Peyer's patch (tissue), 4 donors: ENCODE measurements around the gene TUFT1.

ENCODE experiments used
- POLR2A ChIP-seq, 2 donors: fragments of 450-650 bp; IDR thresholded peaks; one replicate each; pipeline ENCODE4 v1.5.1; 2017; ENCODE audit warnings: antibody characterized with exemption in 2 of 2, mild to moderate bottlenecking in 2 of 2, moderate library complexity in 2 of 2
- TF ChIP-seq, protein P1 (sequence below), 6 experiments: fragments of 450-650 bp in 4 of 6; fragments of 200-600 bp in 2 of 6; sonication (generic) in 1 of 6; IDR thresholded peaks; one replicate each; pipeline ENCODE4 v1.5.1; 2017 to 2019; ENCODE audit warnings: antibody characterized with exemption in 6 of 6, mild to moderate bottlenecking in 3 of 6, moderate library complexity in 1 of 6

DNA sequence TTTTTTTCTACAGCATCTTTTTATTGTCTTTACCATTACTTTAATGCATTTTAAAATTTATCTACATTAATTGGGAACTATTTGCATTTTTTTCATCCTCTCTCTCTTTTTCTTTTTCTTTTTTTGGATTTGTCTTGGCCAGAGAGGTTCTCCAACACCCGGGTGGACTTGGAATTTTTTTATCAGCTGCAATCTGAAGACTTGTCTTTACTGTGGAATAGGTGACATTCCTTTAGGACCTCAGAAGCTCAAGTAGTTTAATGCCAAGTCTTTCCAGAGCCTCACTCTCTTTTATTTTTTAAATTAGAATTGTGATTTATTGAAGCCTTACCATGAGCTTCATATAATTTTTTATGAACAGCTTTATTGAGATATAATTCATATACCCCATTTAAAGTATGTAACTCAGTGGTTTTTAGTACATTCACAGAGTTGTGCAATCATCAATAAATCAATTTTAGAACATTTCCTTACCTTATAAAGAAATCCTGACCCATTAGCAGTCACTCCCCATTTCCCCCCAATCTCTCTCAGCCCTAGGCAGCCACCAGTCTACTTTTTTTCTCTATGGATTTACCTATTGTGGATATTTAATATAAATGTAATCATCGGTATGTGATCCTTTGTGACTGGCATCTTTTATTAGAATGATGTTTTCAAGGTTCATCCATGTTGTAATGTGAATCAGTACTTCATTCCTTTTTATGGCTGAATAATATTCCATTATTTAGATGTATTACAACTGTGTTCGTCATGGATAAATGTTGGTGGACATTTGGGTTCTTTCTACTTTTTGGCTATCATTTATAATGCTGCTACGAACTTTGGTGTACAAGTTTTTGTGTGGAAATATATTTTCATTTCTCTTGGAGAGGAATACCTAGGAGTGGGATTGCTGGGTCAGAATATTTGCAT lies 6.2 kb downstream of the TUFT1 start:
- TF ChIP-seq, protein P1, sequence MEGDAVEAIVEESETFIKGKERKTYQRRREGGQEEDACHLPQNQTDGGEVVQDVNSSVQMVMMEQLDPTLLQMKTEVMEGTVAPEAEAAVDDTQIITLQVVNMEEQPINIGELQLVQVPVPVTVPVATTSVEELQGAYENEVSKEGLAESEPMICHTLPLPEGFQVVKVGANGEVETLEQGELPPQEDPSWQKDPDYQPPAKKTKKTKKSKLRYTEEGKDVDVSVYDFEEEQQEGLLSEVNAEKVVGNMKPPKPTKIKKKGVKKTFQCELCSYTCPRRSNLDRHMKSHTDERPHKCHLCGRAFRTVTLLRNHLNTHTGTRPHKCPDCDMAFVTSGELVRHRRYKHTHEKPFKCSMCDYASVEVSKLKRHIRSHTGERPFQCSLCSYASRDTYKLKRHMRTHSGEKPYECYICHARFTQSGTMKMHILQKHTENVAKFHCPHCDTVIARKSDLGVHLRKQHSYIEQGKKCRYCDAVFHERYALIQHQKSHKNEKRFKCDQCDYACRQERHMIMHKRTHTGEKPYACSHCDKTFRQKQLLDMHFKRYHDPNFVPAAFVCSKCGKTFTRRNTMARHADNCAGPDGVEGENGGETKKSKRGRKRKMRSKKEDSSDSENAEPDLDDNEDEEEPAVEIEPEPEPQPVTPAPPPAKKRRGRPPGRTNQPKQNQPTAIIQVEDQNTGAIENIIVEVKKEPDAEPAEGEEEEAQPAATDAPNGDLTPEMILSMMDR (IDR thresholded peaks at IDR 0.05), result no peak
- no peak for TF ChIP-seq POLR2A (IDR thresholded peaks at IDR 0.05)
